Measurements from ENCODE around the gene B3GNT8.

GRCh38 chr19:41433171-41433570, 6.0 kb upstream of the B3GNT8 start:
- TF ChIP-seq CTCF (IDR thresholded peaks at IDR 0.05) (no peak), POLR2AphosphoS5 (IDR thresholded peaks at IDR 0.05; ENCODE audit: insufficient read depth in 1 of 2, low read depth in 1 of 2) (no peak)

Measured in vagina (tissue), 2 donors.